ENCODE data around the gene ARAP1.

The ARAP1 gene

DNA sequence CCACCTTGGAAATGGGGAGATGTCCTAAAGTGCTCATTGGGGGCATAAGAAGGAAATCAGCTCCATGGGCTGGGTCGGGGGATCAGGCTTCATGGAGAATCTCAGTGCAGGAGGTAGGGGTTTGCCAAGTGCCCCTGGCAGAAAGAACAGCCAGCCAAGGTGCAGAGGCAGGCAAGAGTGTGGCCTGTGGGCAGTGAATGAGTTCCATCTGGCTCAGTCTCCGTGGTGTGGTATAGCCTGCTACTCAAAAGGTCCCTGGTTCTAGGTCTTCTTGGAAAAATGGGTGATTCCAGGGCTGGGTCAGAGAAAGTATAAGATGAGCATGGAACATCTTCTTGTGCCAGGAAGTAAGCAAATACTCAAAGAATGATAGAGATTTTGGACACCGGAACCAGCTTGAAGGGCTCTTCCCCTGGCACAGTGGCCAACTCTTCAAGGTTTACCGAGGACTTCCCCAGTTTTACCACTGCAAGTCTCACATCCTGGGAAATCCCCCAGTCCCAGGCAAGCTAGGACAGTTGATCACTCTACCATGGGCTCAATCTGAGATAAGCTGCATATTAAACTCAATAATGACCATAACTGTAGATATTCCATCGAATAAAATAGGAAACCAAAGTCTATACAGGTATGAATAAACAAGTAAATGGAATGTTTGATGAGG lies 10.6 kb upstream of the ARAP1 start:
- Histone ChIP-seq H3K36me3 (replicated peaks) (no peaks in the 10 kb centered on the region), H3K9me3 (no peaks in the 10 kb centered on the region), H3K4me1 (no peaks in the 10 kb centered on the region), H3K27me3 (ENCODE audit: low read depth) (no peaks in the 10 kb centered on the region), H3K4me3 (no peak overlapping the region)
- in situ Hi-C loops (cut with MboI; ENCODE audit: low sequenced_read_pairs) = no loop called here
- no peak for DNase-seq (ENCODE audit: low spot score in 2 of 2)

- no peaks in the 10 kb centered on the region for H3K4me1 ChIP-seq
- H3K4me3 ChIP-seq = no peak overlapping the region
- H3K27me3 ChIP-seq (ENCODE audit: low read depth) = no peaks in the 10 kb centered on the region
- H3K36me3 ChIP-seq (replicated peaks) = no peaks in the 10 kb centered on the region
- in situ Hi-C loops (cut with MboI; ENCODE audit: low sequenced_read_pairs) = no loop called here
- no peaks in the 10 kb centered on the region for H3K9me3 ChIP-seq
- DNase-seq (ENCODE audit: low spot score in 2 of 2) = no peak
Measured at GRCh38 chr11:72760539-72761405, 8.6 kb upstream of the ARAP1 start.

- in situ Hi-C loops (cut with MboI; ENCODE audit: low sequenced_read_pairs) = no loop called here
- Histone ChIP-seq H3K4me3 (no peak overlapping the region), H3K4me1 (no peaks in the 10 kb centered on the region), H3K27me3 (ENCODE audit: low read depth) (no peaks in the 10 kb centered on the region), H3K9me3 (no peaks in the 10 kb centered on the region), H3K36me3 (replicated peaks) (no peaks in the 10 kb centered on the region)
- DNase-seq (ENCODE audit: low spot score in 2 of 2) = no peak
Measured at GRCh38 chr11:72759468-72759985, 7.3 kb upstream of the ARAP1 start.

- in situ Hi-C loops (cut with MboI; ENCODE audit: low sequenced_read_pairs) = no loop called here
Measured at GRCh38 chr11:72758690-72759389, 6.6 kb upstream of the ARAP1 start.

GRCh38 chr11:72758304-72758689 lies 6.1 kb upstream of the ARAP1 start:
- H3K9me3 ChIP-seq = no peaks in the 10 kb centered on the region
- no peak for DNase-seq (ENCODE audit: low spot score in 2 of 2)
- H3K36me3 ChIP-seq (replicated peaks) = no peaks in the 10 kb centered on the region
- in situ Hi-C loops (cut with MboI; ENCODE audit: low sequenced_read_pairs) = no loop called here
- H3K4me1 ChIP-seq = no peaks in the 10 kb centered on the region
- H3K4me3 ChIP-seq = no peak overlapping the region
- H3K27me3 ChIP-seq (ENCODE audit: low read depth) = no peaks in the 10 kb centered on the region

More at GRCh38 chr11:72758690-72759389, 6.6 kb upstream of the ARAP1 start:
- no peaks in the 10 kb centered on the region for H3K27me3 ChIP-seq (ENCODE audit: low read depth)
- DNase-seq (ENCODE audit: low spot score in 2 of 2) = no peak
- no peak overlapping the region for H3K4me3 ChIP-seq
- H3K9me3 ChIP-seq = no peaks in the 10 kb centered on the region
- H3K36me3 ChIP-seq (replicated peaks) = no peaks in the 10 kb centered on the region
- no peaks in the 10 kb centered on the region for H3K4me1 ChIP-seq

DNA sequence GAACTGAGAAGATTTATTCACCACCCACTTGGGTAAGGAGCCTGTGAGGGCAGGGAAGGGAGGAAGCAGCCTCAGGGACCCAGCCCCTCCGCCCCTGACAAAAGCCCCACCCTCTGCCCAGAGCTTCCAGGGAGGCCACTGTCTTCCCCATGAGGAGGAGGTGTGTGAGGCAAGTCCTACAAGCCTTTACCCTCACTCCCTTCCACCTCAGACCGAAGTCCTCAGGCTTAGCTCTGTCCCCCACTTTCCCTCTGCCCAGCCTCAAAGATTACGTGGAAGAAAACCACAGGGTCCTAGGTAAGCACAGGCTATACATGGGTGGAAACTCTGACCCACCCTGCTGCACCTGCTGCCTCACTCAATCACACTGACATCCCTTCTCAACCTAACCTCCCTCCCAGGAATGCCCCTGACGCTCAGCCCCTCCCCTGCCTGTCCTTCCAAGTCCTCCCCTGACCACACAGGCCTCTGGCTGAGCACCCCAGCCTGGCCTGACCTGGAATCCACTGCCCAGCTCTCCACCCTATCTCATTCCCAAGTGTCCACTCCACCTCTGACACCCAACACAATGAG lies 3.6 kb upstream of the ARAP1 start:
- no peak for DNase-seq (ENCODE audit: low spot score in 2 of 2)
- no peaks in the 10 kb centered on the region for H3K27me3 ChIP-seq (ENCODE audit: low read depth)
- H3K36me3 ChIP-seq (replicated peaks) = no peaks in the 10 kb centered on the region
- no peak overlapping the region for H3K4me3 ChIP-seq
- H3K4me1 ChIP-seq = peaks cover 9% of the 10 kb centered on the region
- in situ Hi-C loops (cut with MboI; ENCODE audit: low sequenced_read_pairs) = no loop called here
- H3K9me3 ChIP-seq = no peaks in the 10 kb centered on the region

- in situ Hi-C loops (cut with MboI; ENCODE audit: low sequenced_read_pairs) = no loop called here
- DNase-seq (ENCODE audit: low spot score in 2 of 2) = no peak
- no peak overlapping the region for H3K4me3 ChIP-seq
Measured at GRCh38 chr11:72754544-72755155, 2.4 kb upstream of the ARAP1 start.

GRCh38 chr11:72754149-72754543 lies 1.9 kb upstream of the ARAP1 start:
- H3K9me3 ChIP-seq = no peaks in the 10 kb centered on the region
- in situ Hi-C loops (cut with MboI; ENCODE audit: low sequenced_read_pairs) = no loop called here
- DNase-seq (ENCODE audit: low spot score in 2 of 2) = no peak
- H3K4me1 ChIP-seq = peaks cover 9% of the 10 kb centered on the region
- no peaks in the 10 kb centered on the region for H3K36me3 ChIP-seq (replicated peaks)
- no peak overlapping the region for H3K4me3 ChIP-seq
- no peaks in the 10 kb centered on the region for H3K27me3 ChIP-seq (ENCODE audit: low read depth)

More at GRCh38 chr11:72754544-72755155, 2.4 kb upstream of the ARAP1 start:
- H3K9me3 ChIP-seq = no peaks in the 10 kb centered on the region
- H3K27me3 ChIP-seq (ENCODE audit: low read depth) = no peaks in the 10 kb centered on the region
- no peaks in the 10 kb centered on the region for H3K36me3 ChIP-seq (replicated peaks)
- H3K4me1 ChIP-seq = peaks cover 9% of the 10 kb centered on the region

DNA sequence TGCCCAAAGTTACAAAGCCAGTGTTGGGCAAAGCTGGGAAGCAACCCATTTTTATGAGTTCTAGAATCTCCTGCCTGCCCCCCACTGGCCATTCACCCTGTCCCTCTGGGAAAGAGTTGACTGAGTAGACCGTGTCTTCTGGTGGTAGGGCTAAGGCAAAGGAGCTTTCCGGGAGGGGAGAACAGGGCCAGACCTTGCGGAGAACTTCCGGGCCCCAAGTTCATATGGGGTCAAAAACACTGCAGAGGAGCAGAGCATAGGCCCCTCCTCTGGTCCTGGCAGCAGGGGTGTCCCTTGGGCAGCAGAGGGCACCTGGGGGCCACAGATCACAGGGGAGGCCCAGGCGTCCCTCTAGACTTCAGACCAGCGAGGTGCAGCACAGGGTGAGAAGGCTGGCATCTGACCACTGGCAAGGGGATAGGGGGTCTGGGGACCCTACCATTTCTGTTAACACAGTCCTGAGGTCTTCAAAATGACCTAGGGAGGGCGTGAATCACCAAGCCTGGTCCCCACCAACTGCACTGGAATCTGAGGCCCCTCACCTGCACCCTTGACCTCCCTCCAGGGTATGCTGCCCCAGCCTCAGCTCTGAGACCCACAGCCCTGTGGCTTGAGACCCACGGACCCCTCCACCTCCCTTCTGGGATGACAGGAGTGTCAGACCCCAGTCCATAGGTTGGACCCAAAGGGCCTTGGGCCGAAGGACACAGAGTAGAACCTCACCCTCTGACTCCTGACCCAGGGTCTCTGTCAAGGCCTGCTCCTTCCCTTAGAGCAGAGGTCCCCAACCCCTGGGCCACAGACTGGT lies 1.3 kb upstream of the ARAP1 start:
- Histone ChIP-seq H3K9me3 (no peaks in the 10 kb centered on the region), H3K4me3 (no peak overlapping the region), H3K36me3 (replicated peaks) (no peaks in the 10 kb centered on the region), H3K4me1 (peaks cover 9% of the 10 kb centered on the region), H3K27me3 (ENCODE audit: low read depth) (no peaks in the 10 kb centered on the region)
- in situ Hi-C loops (cut with MboI; ENCODE audit: low sequenced_read_pairs) = no loop called here
- DNase-seq (ENCODE audit: low spot score in 2 of 2) = no peak

- Histone ChIP-seq H3K9me3 (no peaks in the 10 kb centered on the region), H3K4me3 (peak overlapping the region; percentile 77), H3K36me3 (replicated peaks) (no peaks in the 10 kb centered on the region), H3K4me1 (peaks cover 9% of the 10 kb centered on the region), H3K27me3 (ENCODE audit: low read depth) (no peaks in the 10 kb centered on the region)
- DNase-seq (ENCODE audit: low spot score in 2 of 2) = peak in 1 of 2 experiments; percentile 27
- in situ Hi-C loops (cut with MboI; ENCODE audit: low sequenced_read_pairs) = no loop called here
Measured at GRCh38 chr11:72751116-72752087, 806 bp downstream of the ARAP1 start.

DNA sequence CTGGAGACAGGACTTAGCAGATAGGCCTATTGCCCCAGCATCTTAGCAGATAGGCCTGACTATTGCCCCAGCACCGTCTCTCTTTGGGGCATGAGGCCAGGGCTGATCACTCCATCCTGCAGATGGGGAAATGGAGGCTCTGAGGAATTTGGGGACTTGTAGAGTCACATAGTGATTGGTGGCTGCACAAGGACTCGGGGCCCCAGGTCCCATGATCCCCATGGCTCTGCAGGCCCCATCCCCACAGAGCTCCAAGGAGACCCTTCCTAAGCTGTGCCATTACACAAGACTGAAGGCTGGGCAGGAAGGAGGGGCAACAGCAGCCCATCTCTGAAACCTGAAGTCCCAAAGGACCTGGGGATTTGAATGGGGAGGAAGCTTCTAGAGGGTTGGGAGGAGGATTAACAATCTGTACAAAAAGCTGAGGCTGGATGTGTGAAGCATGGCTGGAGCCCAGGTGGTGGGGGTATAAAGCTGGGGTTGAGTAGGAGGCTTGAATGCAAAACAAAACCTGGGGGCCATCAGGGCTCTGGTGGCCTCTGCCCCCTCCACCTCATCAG lies 1.6 kb downstream of the ARAP1 start:
- H3K36me3 ChIP-seq (replicated peaks) = no peaks in the 10 kb centered on the region
- no peak overlapping the region for H3K4me3 ChIP-seq
- in situ Hi-C loops (cut with MboI; ENCODE audit: low sequenced_read_pairs) = no loop called here
- H3K9me3 ChIP-seq = no peaks in the 10 kb centered on the region
- H3K27me3 ChIP-seq (ENCODE audit: low read depth) = no peaks in the 10 kb centered on the region
- H3K4me1 ChIP-seq = peaks cover 9% of the 10 kb centered on the region
- no peak for DNase-seq (ENCODE audit: low spot score in 2 of 2)
